Stimulated activated CD8-positive, alpha-beta memory T cell treated with anti-CD3 and anti-CD28 coated beads, Interleukin-4, amount 100 ng/mL, for 48 hours (primary cell): Measurements from ENCODE around the gene SCCPDH.
"Not testable (repeated sequence)": the region's sequence is repeated elsewhere in the genome, so short reads cannot be mapped to it uniquely, and the experiment has no call there.

Experiments
- DNase-seq: peaks from one replicate; pipeline ENCODE4 v3.0.0-alpha.2; 2020

The SCCPDH gene

GRCh38 chr1:246708166-246708565 is 16.0 kb upstream of the SCCPDH start:
- DNase-seq = no peak

- no peak for DNase-seq
These were observed 15.0 kb upstream of the SCCPDH start for GRCh38 chr1:246709196-246709595.

GRCh38 chr1:246709835-246710234 is 14.4 kb upstream of the SCCPDH start:
- no peak for DNase-seq

GRCh38 chr1:246711548-246712003 is 12.6 kb upstream of the SCCPDH start:
- DNase-seq = no peak

- DNase-seq = not testable (repeated sequence)
These were observed 11.8 kb upstream of the SCCPDH start for GRCh38 chr1:246712428-246712827.

- not testable (repeated sequence) for DNase-seq
These were observed 4.8 kb upstream of the SCCPDH start for GRCh38 chr1:246719361-246719760.

GRCh38 chr1:246720814-246721213 is 3.4 kb upstream of the SCCPDH start:
- DNase-seq = not testable (repeated sequence)

- no peak for DNase-seq
These were observed 1.5 kb upstream of the SCCPDH start for GRCh38 chr1:246722720-246723119.

GRCh38 chr1:246724731-246725095 is 504 bp downstream of the SCCPDH start:
- DNase-seq = peak; percentile 38

- DNase-seq = no peak
These were observed 982 bp downstream of the SCCPDH start for GRCh38 chr1:246725191-246725590.

- no peak for DNase-seq
These were observed 2.1 kb downstream of the SCCPDH start for GRCh38 chr1:246726255-246726679.

GRCh38 chr1:246726881-246727280 is 2.7 kb downstream of the SCCPDH start:
- no peak for DNase-seq

GRCh38 chr1:246727594-246727993 is 3.4 kb downstream of the SCCPDH start:
- DNase-seq = no peak

GRCh38 chr1:246728311-246728710 is 4.1 kb downstream of the SCCPDH start:
- no peak for DNase-seq

- DNase-seq = not testable (repeated sequence)
These were observed 4.8 kb downstream of the SCCPDH start for GRCh38 chr1:246729040-246729439.

- no peak for DNase-seq
These were observed 6.6 kb downstream of the SCCPDH start for GRCh38 chr1:246730839-246731238.

- DNase-seq = not testable (repeated sequence)
These were observed 7.7 kb downstream of the SCCPDH start for GRCh38 chr1:246731873-246732272.

- DNase-seq = no peak
These were observed 9.5 kb downstream of the SCCPDH start for GRCh38 chr1:246733704-246734103.

GRCh38 chr1:246734866-246735265 is 10.7 kb downstream of the SCCPDH start:
- DNase-seq = no peak

- no peak for DNase-seq
These were observed 11.5 kb downstream of the SCCPDH start for GRCh38 chr1:246735735-246736134.

- DNase-seq = no peak
These were observed 18.2 kb downstream of the SCCPDH start for GRCh38 chr1:246742396-246742795.

GRCh38 chr1:246746155-246746554 is 21.9 kb downstream of the SCCPDH start:
- not testable (repeated sequence) for DNase-seq

- no peak for DNase-seq
These were observed 23.8 kb downstream of the SCCPDH start for GRCh38 chr1:246748006-246748405.

- DNase-seq = no peak
These were observed 24.7 kb downstream of the SCCPDH start for GRCh38 chr1:246748867-246749266.

- no peak for DNase-seq
These were observed 26.5 kb downstream of the SCCPDH start for GRCh38 chr1:246750752-246751151.
